PC-9 (cell line): ENCODE measurements around the gene ZSCAN5A. TPM values are rescaled to one million over a fixed set of nuclear protein-coding genes. Genes with fewer than 3 reads are reported as not detected.
"Not testable (repeated sequence)": the region's sequence is repeated elsewhere in the genome, so short reads cannot be mapped to it uniquely, and the experiment has no call there.

Experiments used
- BruUV-seq: library from RNA; stranded (reverse); fragments of 400-500 nt; replicated peaks from 2 replicates; lab custom pipeline; 2021; lab: Mats Ljungman, UMichigan
- CTCF ChIA-PET: fragments of 300-600 bp; sonication (Branson Sonifier 250); formaldehyde crosslinking; loops from one replicate; lab custom pipeline; 2022; ENCODE audit warnings: antibody characterized with exemption; lab: Charles Lee
- POLR2A ChIA-PET: fragments of 300-600 bp; sonication (Branson Sonifier 250); formaldehyde crosslinking; loops from one replicate; lab custom pipeline; 2022; ENCODE audit warnings: antibody characterized with exemption; ENCODE audit not compliant: unreplicated experiment; lab: Charles Lee
- DNase-seq, 2 experiments: peaks; one replicate each; pipeline versions ENCODE4 v3.0.0 to v3.0.0-alpha.2; 2015 to 2022; ENCODE audit warnings: mixed read lengths in 1 of 2
- H2AFZ ChIP-seq: fragments of 200-600 bp; sonication (generic); 2 replicates; pipeline ENCODE4 v1.8.1; 2017; ENCODE audit warnings: antibody characterized with exemption
- H3F3A ChIP-seq: fragments of 200-600 bp; sonication (generic); 2 replicates; pipeline ENCODE4 v1.8.1; 2017; ENCODE audit warnings: antibody characterized with exemption, mild to moderate bottlenecking, low read depth; ENCODE audit not compliant: insufficient read depth
- H3K27ac ChIP-seq: fragments of 200-600 bp; sonication (generic); 2 replicates; pipeline ENCODE4 v1.6.1; 2016; ENCODE audit warnings: mixed run types
- H3K27me3 ChIP-seq: fragments of 200-600 bp; sonication (generic); 2 replicates; pipeline ENCODE4 v1.6.1; 2016; ENCODE audit warnings: low read depth, mixed run types; ENCODE audit not compliant: insufficient read depth
- H3K36me3 ChIP-seq: fragments of 200-600 bp; sonication (generic); 2 replicates; pipeline ENCODE4 v1.6.1; 2016; ENCODE audit warnings: low read depth, mixed run types
- H3K4me1 ChIP-seq: fragments of 200-600 bp; sonication (generic); replicated peaks from 2 replicates; pipeline ENCODE4 v1.6.1; 2016; ENCODE audit warnings: mixed run types; ENCODE audit not compliant: insufficient read depth
- H3K4me2 ChIP-seq: fragments of 200-600 bp; sonication (generic); 2 replicates; pipeline ENCODE4 v1.6.1; 2017; ENCODE audit warnings: mixed run types
- H3K4me3 ChIP-seq: fragments of 200-600 bp; sonication (generic); 2 replicates; pipeline ENCODE4 v1.6.1; 2016; ENCODE audit warnings: mixed run types
- H3K79me2 ChIP-seq: fragments of 200-600 bp; sonication (generic); 2 replicates; pipeline ENCODE4 v1.6.1; 2017; ENCODE audit warnings: low read depth, mixed run types
- H3K9me2 ChIP-seq: fragments of 200-600 bp; sonication (generic); 2 replicates; pipeline ENCODE4 v1.8.1; 2017; ENCODE audit warnings: mild to moderate bottlenecking; ENCODE audit not compliant: insufficient read depth
- H3K9me3 ChIP-seq: fragments of 200-600 bp; sonication (generic); 2 replicates; pipeline ENCODE4 v1.8.1; 2016; ENCODE audit warnings: low read depth; ENCODE audit not compliant: insufficient read depth
- H4K20me1 ChIP-seq: fragments of 200-600 bp; sonication (generic); 2 replicates; pipeline ENCODE4 v1.8.1; 2017; ENCODE audit not compliant: insufficient read depth
- CTCF ChIP-seq: fragments of 200-600 bp; sonication (generic); conservative IDR thresholded peaks from 2 replicates; pipeline ENCODE4 v1.6.1; 2017; ENCODE audit warnings: mixed run types, antibody characterized with exemption, mild to moderate bottlenecking, moderate library complexity
- EZH2 ChIP-seq: fragments of 200-600 bp; sonication (generic); IDR thresholded peaks from 2 replicates; pipeline ENCODE4 v1.8.0; 2017; ENCODE audit warnings: antibody characterized with exemption, low read depth
- intact Hi-C: fragments of 100-400 bp; cut with micrococcal nuclease; formaldehyde crosslinking; loops from one replicate; pipeline ENCODE4 v1.10.0; 2022; ENCODE audit not compliant: unreplicated experiment
- total RNA-seq: library from RNA; stranded (reverse); gene quantifications from 2 replicates; pipeline ENCODE4 v1.2.3, GENCODE V29; 2021

The ZSCAN5A gene
- total RNA-seq, 1 experiment from 2014 or later = 20.5 TPM

DNA sequence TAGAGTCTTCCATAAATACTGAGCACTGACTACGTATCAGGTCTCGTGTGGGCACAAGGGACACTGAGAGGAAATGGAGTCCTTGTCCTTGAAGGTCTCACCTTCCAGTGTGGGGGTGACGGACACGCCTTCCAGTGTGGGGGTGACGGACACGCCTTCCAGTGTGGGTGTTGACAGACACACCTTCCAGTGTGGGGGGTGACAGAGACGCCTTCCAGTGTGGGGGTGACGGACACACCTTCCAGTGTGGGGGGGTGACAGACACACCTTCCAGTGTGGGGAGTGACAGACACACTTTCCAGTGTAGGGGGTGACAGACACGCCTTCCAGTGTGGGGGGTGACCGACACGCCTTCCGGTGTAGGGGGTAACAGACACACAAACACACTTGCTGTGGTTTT lies 56.4 kb downstream of the ZSCAN5A start:
- intact Hi-C loops = loop anchor here (10.0 kb wide), 1 partner anchor 623 kb away; no protein-coding TSS in a partner anchor
- no peaks in the 10 kb centered on the region for H3K27me3 ChIP-seq
- BruUV-seq = no TSS peak
- no peak overlapping the region for H3K4me3 ChIP-seq
- H3K36me3 ChIP-seq = no peaks in the 10 kb centered on the region
- H2AFZ ChIP-seq = no peak overlapping the region
- ChIA-PET CTCF (no interaction called here), POLR2A (no interaction called here)
- H3K9me2 ChIP-seq = no peaks in the 10 kb centered on the region
- TF ChIP-seq CTCF (no peak), EZH2 (no peak)
- no peaks in the 10 kb centered on the region for H3K79me2 ChIP-seq
- H3K4me1 ChIP-seq = no peaks in the 10 kb centered on the region
- H3K9me3 ChIP-seq = no peaks in the 10 kb centered on the region
- H4K20me1 ChIP-seq = peaks cover 7% of the 10 kb centered on the region; the same call in 1 of the 2 replicates
- 0 out of 2 replicates have a peak, but pooled peaks cover 4% of the 10 kb centered on the region for H3F3A ChIP-seq
- DNase-seq = no peak
- H3K4me2 ChIP-seq = no peak overlapping the region
- no peak overlapping the region for H3K27ac ChIP-seq

GRCh38 chr19:56253737-56254136 lies 60.9 kb downstream of the ZSCAN5A start:
- no peak overlapping the region for H3K27ac ChIP-seq
- H3F3A ChIP-seq = 0 out of 2 replicates have a peak, but pooled peaks cover 4% of the 10 kb centered on the region
- no peaks in the 10 kb centered on the region for H3K79me2 ChIP-seq
- TF ChIP-seq CTCF (peak; percentile 65), EZH2 (no peak)
- POLR2A ChIA-PET = interaction anchor here (0.5 kb wide), 1 partner anchor 1897 kb away, joined by 3 read pairs; the partner anchor contains the start of gene ZNF329
- BruUV-seq = no TSS peak
- no peaks in the 10 kb centered on the region for H3K36me3 ChIP-seq
- intact Hi-C loops = loop anchor here (1.0 to 10.0 kb wide), 4 partner anchors 80 to 619 kb away; no protein-coding TSS in a partner anchor
- no peak overlapping the region for H2AFZ ChIP-seq
- no peak for DNase-seq
- no peak overlapping the region for H3K4me2 ChIP-seq
- CTCF ChIA-PET = interaction anchor here (0.6 to 2.8 kb wide), 10 partner anchors 10 to 834 kb away, joined by 3 to 87 read pairs (median 7); no protein-coding TSS in a partner anchor
- no peak overlapping the region for H3K4me3 ChIP-seq
- H3K27me3 ChIP-seq = no peaks in the 10 kb centered on the region
- H4K20me1 ChIP-seq = no peaks in the 10 kb centered on the region
- no peaks in the 10 kb centered on the region for H3K9me3 ChIP-seq
- no peaks in the 10 kb centered on the region for H3K4me1 ChIP-seq
- H3K9me2 ChIP-seq = no peaks in the 10 kb centered on the region

GRCh38 chr19:56252699-56253422 lies 61.8 kb downstream of the ZSCAN5A start:
- intact Hi-C loops = loop anchor here (1.0 to 10.0 kb wide), 4 partner anchors 99 to 618 kb away; no protein-coding TSS in a partner anchor
- BruUV-seq = no TSS peak
- H3K4me3 ChIP-seq = no peak overlapping the region
- no peaks in the 10 kb centered on the region for H3K79me2 ChIP-seq
- no peaks in the 10 kb centered on the region for H3K9me3 ChIP-seq
- no peaks in the 10 kb centered on the region for H3K4me1 ChIP-seq
- CTCF ChIA-PET = interaction anchor here (0.6 to 2.8 kb wide), 12 partner anchors 11 to 833 kb away, joined by 3 to 87 read pairs (median 6); no protein-coding TSS in a partner anchor
- DNase-seq = peak; percentile 56 to 82
- no peak overlapping the region for H3K4me2 ChIP-seq
- no peak overlapping the region for H3K27ac ChIP-seq
- TF ChIP-seq CTCF (peak; percentile 89), EZH2 (no peak)
- POLR2A ChIA-PET = no interaction called here
- no peaks in the 10 kb centered on the region for H3K27me3 ChIP-seq
- H3F3A ChIP-seq = 0 out of 2 replicates have a peak, but pooled peaks cover 4% of the 10 kb centered on the region
- H2AFZ ChIP-seq = no peak overlapping the region
- H3K9me2 ChIP-seq = no peaks in the 10 kb centered on the region
- H4K20me1 ChIP-seq = no peaks in the 10 kb centered on the region
- H3K36me3 ChIP-seq = no peaks in the 10 kb centered on the region

DNA sequence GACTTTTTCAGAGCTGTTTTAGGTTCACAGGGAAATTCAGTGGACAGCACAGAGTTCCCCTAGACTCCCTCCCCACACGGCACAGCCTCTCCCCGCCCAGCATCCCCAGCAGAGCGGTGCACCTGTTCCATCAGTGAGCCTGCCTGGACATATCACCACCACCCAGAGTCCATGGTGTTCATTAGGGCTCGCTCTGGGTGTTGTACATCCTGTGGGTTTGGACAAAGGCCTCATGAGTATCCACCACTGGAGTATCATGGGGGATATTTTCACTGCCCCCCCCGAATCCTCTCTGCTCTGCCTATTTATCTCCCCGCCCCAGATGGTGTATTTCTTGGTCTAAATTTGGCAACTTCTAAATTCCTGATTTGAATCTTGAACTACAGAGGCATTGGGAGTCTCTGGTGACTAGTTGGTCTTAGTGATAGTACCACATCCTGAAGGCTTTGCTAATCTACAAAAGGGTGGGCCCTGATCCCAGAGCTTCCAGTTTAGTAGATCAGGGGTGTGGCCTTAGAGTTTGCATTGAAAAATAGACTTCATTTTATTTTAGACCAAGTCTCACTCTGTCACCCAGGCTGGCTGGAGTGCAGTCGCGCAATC lies 65.8 kb downstream of the ZSCAN5A start:
- BruUV-seq, H3K27me3 ChIP-seq: not testable (repeated sequence)

More for the DNA sequence above, 65.8 kb downstream of the ZSCAN5A start:
- H3K9me2 ChIP-seq, H4K20me1 ChIP-seq, H3K4me3 ChIP-seq, H3K27ac ChIP-seq, H3K9me3 ChIP-seq, H3K4me2 ChIP-seq, intact Hi-C loops, H2AFZ ChIP-seq, H3F3A ChIP-seq, DNase-seq, H3K79me2 ChIP-seq, H3K36me3 ChIP-seq, H3K4me1 ChIP-seq, CTCF ChIA-PET: not testable (repeated sequence)
- POLR2A ChIA-PET = interaction anchor here (0.7 kb wide), 1 partner anchor 338 kb away, joined by 7 read pairs; no protein-coding TSS in a partner anchor
